G401.6 (cell line): Measurements from ENCODE around the gene CD40LG.

Experiments
- FAIRE-seq: peaks from 2 replicates; lab custom pipeline; 2012; peaks lifted over from hg19 to GRCh38; lab: Jason Lieb, UNC

CD40LG gene

DNA sequence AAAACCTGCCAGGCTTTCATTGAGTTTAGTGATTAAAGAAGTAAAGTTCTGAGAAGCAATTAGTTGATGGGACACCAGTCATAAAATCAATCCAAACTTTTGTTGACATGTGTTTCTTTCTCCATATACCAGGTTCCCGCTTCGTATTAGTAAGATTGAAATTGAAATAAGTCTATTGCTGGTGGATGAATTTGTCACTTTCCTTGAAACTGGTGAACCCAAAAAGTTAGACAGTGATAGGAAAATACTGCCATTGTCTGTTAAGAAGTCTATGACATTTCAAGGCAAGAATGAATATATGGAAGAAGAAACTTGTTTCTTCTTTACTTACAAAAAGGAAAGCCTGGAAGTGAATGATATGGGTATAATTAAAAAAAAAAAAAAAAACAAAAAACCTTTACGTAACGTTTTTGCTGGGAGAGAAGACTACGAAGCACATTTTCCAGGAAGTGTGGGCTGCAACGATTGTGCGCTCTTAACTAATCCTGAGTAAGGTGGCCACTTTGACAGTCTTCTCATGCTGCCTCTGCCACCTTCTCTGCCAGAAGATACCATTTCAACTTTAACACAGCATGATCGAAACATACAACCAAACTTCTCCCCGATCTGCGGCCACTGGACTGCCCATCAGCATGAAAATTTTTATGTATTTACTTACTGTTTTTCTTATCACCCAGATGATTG lies at the start of gene CD40LG:
CD40LG (plus strand) TSS at position 482 of the 684 bp plus-strand sequence; CDS start at position 573, 91 bp downstream.
- no peak for FAIRE-seq

DNA sequence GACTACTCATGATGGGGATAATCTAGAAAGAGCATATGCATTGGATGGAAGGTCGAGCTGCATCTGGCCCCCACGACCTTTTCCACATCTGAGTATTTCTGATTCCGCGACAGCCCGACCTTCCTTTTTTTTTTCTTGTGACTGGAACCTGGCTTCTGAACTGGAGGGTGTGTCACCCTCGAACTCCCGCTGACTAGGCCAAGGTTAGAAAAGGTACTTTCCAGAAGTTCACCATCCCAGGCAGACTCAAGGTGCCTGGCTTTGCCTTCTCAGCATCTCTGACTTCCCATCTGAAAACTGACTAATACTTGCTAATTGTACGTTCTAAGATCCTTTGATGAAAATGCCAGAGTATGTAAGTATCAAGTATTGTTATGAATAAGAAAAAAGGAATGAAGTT lies 49.3 kb upstream of the CD40LG start:
- FAIRE-seq, result no peak

DNA sequence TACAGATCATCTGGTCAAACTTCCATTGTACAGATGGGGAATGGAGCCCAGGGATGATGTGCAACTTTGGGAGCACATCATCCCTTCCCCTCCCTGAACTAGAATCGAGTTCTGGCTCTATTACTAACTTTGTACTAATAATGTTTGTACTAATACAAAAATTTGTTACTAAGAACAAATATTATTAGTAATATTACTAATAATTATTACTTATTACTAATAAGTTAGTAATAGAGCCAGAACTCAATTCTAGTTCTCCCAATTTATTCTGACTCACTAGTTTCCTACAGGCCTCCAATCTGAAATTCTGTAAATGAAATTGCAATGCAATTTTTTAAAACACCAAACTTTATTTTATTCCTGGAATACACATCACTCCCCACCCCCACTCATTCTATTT lies 47.9 kb upstream of the CD40LG start:
- no peak for FAIRE-seq

DNA sequence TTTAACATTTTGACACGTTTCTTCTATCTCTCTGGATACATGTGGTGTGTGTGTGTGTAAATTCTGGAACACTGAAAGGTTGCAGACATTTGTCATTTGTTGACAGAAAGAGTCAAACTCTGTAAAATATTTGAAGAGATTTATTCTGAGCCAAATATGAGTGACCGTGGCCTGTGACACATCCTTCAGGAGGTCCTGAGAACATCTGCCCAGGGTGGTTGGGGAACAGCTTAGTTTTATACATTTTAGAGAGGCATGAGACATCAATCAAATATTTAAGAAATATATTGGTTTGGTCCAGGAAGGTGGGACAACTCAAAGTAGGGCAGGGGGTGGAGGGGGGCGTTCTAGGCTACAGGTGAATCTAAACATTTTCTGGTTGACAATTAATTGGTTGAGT lies 40.7 kb upstream of the CD40LG start:
- FAIRE-seq, result no peak

DNA sequence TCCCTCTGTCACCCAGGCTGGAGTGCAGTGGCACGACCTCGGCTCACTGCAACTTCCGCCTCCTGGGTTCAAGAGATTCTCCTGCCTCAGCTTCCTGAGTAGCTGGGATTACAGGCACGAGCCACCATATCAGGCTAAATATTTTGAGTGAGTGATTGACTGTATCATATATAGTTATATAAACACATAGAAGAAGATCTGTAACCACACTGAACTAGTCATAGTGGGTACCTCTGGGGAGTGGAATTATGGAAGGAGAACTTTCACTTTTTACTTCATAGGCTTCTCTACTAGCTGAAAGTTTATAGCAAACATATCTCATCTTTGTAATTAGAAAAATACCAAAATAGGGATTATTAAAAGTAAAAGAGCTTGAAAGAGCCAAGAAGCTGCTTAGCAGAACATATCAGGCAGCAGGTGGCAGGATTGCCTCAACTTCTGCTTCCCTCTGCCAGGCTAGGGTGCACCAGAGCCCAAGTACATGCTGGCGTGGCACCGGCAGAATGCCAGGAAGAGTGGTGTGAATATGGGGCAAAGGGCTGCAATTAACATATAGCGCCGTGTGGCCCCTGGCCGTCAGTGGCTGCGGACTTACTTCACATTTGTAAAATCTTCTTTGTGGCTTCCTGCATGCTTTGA lies 39.5 kb upstream of the CD40LG start:
- FAIRE-seq, result no peak

DNA sequence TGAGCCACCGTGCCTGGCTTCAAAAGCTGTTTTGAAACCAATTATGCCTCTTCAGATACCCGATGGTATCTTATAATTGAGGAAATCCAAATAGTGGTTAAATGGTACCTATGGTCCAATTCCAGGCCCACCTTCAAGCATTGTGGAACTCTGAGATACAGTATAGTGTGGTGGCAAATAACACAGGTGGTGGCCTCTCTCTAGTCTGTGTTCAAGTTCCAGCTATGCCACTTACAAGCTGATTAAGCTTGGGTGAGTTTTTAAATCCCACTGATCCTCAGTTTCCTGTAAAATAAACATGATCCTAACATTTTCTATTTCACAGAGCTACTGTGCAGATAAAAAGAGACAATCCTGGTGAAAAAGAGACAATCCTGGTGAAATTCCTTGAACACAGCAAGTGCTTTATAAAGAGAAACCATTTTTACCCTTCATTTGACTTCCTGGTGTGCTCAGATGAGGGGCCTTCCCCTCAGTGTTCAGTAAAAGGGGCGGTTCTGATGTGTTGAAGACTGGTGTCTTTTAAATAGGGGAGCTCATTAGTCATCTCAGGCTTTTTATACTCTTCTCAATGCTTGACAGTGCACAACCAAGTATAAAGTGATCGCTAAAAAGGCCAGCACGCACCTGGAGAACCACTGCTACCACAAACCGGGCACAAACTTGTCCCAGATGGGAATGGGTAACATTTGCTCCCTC lies 30.8 kb upstream of the CD40LG start:
- no peak for FAIRE-seq

DNA sequence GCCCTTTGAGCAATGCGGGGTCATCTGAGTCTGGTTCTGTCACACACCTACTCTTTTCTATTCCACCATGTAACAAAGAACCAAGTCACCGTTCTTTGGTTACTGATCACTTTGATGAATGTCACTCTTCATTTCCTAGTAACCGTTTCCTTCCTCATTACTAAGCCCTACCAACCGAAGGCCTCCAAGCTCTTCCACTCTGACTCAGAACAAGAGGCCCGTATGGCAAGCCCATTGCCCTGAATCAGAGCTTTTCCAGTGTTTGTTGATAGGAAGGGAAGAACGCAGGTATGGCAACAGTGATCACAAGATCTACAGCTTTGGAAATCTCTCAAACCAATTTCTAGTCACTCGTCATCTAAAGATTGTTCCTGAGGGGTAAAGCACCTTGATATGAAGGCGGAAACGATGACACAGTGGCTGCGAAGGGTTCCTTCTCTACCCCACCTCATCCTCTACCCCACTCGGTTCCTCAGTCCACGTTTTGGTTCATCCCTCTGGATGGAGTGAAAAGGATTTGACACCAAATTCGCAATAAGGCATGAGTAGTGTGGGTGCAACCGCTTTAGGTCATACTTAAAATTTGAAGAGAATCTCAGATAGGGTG lies 28.0 kb upstream of the CD40LG start:
- FAIRE-seq, result no peak

DNA sequence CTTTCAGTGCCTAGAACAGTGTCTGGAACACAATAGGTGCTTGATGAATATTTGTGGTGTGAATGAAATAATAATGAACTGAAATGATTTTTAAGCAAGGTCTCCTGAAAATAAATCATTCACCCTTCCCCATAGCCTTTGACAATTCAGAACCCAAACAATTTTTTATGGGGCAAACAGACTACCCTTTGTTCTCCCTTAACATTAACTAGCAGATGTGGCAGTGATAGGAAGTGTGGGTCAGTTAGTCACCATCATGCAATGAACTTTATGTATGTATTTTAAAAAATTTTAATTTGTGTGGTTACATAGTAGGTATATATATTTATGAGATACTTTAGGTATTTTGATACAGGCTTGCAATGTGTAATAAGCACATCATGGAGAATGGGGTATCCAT lies 27.2 kb upstream of the CD40LG start:
- FAIRE-seq, result no peak

DNA sequence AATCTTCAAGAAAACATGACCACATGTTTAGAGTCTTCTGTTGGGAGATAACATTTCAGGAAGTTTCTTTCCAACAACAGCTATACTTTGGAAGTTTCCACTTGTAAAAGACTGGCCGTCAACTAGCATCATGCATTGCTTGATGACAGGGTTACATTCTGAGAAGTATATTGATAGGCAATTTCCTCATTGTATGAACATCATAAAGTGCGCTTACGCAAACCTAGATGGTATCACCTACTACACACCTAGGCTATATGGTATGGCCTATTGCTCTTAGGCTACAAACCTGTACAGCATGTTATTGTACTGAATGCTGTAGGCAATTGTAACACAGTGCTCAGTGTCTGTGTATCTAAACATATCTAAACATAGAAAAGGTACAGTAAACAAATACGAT lies 25.4 kb upstream of the CD40LG start:
- FAIRE-seq, result no peak

DNA sequence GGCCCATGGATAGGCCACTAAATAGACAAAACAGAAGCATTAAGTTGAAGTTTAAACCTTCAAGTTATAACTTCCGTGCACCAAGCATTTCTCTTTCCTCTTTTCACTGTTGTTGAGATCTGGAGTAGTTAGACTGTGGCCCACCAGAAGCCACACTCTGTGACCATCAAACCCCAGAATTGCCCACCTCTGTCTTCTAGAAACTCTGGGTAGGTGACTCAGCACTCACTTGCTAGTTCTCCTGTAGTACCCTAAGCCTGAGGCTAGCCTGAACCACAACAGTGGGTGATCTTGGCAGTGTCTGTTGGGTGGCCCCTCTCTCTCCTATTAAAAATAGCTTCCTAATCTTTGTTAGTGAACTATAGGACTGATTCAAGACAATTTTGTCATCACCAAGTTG lies 24.6 kb upstream of the CD40LG start:
- FAIRE-seq, result no peak

DNA sequence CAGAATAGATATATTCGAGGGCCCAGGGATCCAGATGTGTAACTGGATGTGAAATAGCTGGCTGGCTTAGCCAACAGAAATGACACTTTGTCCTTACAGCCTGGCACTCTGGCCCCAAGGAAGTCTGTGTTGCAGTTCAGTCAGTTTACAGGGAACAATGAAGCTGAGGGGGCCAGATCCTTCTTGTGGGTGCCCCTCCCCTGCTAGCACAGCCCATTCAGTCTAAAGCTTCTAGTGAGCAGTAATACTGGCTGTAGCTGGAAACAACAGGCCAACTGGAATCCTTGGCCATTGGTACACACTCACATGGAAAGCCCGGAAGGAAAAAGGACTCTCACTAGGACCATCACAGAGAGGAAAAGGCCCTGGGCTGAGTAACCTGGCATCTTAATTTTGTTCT lies 22.7 kb upstream of the CD40LG start:
- FAIRE-seq, result no peak

DNA sequence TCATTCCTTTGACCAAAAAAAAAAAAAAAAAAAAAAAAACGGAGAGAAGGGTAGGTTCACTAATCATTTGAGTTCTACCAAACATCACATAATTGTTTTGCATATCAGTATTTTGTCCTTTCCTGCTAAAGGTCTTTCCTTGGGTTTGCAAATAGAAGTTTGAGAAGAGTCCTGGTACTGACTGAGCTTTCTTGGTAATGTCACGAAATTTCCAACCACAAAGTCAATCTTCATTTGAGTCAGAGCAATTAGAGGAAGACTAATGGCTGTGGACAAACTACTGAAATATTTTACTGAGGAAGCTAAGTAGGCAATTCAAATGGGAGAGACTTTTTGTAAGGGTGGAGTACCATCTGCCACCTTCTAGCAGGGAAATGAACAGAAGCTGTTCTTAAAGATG lies 21.7 kb upstream of the CD40LG start:
- no peak for FAIRE-seq

DNA sequence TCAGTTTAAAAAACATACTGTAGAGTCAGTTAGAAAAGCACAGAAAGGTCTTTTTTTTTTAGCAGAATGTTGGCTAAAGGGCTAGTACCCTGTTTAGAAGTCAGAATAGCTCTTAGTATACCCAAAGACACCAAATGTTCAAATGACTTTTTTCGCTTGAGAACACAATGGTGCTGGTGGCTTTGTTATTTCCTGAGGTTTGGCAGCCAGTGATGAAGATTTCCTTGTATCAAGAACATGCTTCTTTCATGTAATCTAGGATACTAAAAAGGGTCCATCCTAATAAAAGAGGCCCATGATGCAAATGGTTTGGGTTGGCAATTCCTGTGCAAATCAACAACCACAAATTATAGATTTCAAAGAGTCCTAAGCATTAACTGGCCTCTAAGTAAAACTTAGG lies 21.1 kb upstream of the CD40LG start:
- FAIRE-seq, result no peak

DNA sequence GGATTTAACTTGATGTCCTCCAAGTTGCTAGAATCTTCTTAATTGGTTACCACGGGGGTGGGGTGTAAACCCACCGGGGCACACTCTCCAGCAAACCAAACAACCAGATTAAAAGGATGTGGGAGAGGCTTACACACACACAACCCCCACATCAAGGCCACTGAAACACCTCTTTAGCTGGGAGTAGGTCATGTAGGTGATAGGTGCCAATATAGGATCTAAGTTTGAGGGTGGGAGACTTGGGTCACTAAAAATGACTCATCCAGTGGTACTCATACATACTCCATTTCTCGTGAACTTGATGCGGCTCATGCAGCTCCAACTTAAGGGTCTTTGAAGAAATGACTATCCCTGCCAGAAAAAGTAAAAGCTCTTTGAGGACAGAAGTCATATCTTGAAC lies 20.5 kb upstream of the CD40LG start:
- FAIRE-seq, result no peak

DNA sequence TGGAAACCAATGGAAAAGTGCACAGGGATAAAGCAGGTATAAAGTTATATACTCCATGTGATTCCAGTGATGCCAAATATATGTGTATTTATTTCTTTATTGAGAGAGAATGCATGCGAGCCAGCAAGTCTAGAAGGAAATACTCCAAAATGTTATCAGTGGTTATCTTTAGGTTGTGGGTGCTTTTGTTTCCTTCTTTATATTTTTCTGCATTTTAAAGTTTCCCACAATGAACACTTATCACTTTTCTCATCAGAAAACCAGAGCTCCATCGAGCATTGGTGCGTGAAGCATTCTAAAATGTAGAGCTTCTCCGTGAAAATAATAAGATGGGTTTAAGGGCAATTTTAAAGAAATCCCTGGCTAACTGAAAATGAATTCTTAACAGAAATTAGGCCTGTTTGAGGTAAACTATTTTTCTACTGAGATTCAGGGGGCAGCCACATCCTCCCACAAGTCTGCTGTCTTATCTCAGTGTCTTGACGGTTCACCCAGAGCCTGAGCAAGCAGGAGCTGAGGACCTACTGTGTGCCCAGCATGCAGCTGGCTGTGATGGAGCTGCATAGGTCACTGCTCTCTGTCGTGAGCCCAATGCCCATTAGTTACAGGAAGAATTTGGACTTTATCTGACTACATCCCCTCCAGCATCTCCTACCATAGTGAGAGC lies 18.7 kb upstream of the CD40LG start:
- FAIRE-seq, result no peak

DNA sequence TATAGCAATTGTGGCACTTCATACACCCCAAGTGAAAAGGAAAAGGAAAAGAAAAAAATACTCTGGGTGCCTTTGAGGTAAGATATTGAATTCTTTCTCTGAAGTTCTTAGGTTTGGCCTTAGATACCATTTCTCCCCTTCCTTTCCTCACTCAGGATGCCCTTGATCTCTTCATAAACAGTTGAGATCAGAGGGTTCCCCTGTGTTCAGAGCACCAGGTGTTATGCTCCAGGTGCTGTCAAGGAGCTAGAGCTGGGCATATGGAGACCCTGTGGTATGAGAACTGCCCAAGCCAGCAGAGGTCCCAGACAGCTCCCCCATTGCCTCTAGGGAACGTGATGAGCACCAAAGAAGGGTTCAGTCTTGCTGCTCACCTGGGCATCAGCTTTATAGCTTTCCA lies 17.1 kb upstream of the CD40LG start:
- no peak for FAIRE-seq

DNA sequence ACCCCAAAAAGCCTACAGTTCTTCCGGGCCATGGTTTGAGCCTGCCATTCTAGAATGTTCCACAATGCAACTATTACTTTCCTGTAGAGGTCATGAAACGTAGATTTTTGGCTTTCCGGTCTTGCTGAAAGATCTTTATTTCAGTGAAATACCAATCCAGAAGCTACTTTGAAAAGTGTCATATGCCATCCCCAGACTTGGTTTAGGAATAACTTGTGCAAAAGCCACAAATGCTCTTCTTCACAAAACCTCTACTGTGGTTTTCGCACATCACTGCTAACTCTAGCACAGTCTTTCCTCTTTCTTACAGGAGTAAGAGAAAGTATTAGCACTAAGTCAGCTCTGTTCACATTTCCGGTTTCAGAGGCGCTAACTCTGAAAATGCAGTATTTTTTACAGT lies 12.7 kb upstream of the CD40LG start:
- FAIRE-seq, result no peak

DNA sequence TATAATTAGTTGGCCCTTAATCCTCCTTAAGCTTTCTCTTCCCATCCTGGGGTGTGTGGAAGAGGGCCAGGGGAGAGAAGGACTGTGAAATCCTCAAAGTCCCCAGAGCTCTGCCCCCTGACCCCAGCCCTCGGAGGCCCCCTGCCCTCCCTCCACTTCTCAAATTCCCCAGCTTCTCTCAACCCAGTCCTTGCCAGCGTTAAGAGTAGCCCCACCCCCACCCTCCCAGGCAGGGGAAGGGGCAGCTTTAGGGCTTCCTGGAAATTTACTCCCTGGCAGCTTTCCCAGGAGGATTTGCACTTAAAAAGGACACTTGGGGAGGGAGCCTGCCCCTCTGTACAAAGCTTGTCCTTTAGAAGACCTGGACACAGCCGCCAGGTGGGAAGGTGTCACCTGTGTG lies 11.8 kb upstream of the CD40LG start:
- FAIRE-seq, result no peak

DNA sequence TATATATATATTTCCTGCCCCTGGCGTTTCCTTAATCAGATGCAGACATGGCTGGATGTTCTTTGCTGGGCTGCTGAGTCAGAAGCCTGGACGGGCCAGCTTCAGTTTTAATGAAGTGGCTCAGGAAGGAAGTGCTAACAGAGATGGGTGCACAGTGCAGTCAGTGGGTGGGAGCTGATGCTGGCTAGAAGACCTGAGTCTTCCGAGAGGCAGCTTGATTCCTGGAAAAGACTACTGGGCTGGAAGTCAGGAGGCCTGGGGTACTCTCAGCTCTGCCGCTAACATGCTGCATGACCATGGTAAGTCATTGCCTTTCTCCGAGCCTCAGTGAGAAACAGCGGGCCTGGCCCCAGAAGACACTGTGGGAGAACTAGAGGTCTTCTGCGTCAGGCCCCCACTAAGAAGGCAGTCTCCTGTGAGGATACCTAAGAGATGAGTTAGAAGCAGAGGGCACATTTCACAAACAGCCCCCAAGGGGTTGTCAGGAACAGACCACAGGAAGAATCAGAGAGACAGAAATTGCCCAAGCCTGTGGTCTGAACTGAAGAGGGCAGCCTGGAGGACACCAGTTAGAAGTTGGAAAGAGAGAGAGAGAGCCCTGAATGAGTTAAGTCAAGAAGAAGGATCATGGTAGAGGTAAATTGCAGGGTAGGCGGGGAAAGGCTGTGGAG lies 8.3 kb upstream of the CD40LG start:
- no peak for FAIRE-seq

DNA sequence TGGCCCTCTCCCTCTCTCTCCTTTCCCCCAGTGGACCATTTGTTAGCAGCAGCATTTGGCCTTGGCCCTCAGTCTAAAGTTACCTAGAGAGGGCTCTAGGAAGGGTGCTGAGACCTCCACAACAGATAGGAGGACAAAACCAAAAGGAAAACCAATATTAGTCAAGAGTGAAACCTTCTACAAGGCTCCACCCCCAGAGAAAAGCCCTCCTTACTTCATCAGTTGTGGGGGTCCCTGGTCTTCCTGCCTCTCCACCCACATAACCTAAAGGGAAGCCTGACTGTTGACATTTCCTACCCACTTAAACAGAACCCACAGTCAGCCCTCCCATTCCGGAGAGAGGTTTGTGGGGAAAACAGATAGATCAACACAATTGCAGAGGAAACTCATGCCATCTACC lies 4.7 kb upstream of the CD40LG start:
- FAIRE-seq, result no peak

DNA sequence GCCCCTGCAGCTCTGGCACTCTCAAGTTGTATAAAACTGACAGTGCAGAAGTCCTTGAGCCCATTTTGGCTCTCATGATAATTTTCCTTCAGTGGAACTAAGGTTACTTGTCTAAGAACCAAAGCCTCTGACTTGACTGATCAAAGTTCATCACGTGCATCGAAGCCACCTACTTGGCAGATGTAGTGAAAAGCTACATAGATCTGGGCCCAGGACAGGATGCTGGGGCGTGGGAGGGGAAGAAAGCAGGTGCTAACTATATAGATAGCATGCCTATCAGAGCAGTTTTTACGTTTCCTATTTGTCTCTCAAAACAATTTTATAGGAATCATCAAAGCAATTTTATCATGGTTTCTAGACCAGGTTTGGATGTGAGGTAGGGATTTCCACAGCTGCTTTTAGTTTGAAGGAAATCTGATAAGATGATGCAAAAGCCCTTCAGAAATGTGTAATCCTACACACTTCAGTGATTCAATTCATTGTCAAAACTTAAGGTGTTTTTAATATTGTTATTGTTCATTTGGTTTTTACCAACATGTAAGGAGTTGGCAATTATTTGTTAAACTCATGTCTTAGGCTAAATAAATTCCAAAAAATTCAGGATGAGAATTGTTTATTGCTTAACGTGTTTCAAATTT lies 1.2 kb upstream of the CD40LG start:
- no peak for FAIRE-seq

DNA sequence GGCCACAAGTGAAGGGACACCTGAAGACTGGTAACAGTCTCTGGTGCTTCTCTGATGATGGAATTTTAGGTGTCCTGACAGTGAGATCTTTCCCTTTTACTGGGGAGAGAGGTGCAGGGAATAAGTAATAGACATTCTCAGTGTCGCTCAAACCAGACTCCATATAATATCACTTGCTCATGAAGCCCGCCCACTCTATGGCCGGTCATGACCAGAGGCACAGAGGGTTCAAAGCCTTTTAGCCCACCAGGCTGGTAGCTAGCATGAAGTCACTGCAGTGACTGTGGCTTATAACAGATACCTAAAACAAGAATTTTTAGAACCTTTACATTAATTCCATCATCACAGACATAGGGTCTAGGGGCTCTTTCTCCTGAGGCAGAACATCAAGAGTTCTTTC lies 2.9 kb downstream of the CD40LG start:
- FAIRE-seq, result no peak
